Left lobe of liver (tissue), 2 donors: ENCODE data around the gene RINT1. TPM values are rescaled to one million over a fixed set of nuclear protein-coding genes. Genes with fewer than 3 reads are reported as not detected.
A peak's percentile ranks its signal among the peaks of the same experiment; 100 is the strongest.
"Not testable (repeated sequence)": the region's sequence is repeated elsewhere in the genome, so short reads cannot be mapped to it uniquely, and the experiment has no call there.

ENCODE experiments used
- ATAC-seq: fragments of 200-7000 bp; cut with Tn5 transposase; one replicate; pipeline ENCODE4 v1.9.1; 2020; ENCODE audit warnings: mild to moderate bottlenecking, moderate library complexity
- DNase-seq: peaks from one replicate; pipeline ENCODE4 v3.0.0-alpha.2; 2020; ENCODE audit warnings: low spot score
- total RNA-seq: library from RNA; stranded (reverse); gene quantifications from one replicate; pipeline ENCODE4 v1.2.1, GENCODE V29; 2021
- donor health status: DM: no; HTN: no; CAD: no; lungs with moderate emphysema.
- donor health status: DM: no; HTN: yes; CAD: no.

RINT1 gene
- 10.0 TPM for total RNA-seq

DNA sequence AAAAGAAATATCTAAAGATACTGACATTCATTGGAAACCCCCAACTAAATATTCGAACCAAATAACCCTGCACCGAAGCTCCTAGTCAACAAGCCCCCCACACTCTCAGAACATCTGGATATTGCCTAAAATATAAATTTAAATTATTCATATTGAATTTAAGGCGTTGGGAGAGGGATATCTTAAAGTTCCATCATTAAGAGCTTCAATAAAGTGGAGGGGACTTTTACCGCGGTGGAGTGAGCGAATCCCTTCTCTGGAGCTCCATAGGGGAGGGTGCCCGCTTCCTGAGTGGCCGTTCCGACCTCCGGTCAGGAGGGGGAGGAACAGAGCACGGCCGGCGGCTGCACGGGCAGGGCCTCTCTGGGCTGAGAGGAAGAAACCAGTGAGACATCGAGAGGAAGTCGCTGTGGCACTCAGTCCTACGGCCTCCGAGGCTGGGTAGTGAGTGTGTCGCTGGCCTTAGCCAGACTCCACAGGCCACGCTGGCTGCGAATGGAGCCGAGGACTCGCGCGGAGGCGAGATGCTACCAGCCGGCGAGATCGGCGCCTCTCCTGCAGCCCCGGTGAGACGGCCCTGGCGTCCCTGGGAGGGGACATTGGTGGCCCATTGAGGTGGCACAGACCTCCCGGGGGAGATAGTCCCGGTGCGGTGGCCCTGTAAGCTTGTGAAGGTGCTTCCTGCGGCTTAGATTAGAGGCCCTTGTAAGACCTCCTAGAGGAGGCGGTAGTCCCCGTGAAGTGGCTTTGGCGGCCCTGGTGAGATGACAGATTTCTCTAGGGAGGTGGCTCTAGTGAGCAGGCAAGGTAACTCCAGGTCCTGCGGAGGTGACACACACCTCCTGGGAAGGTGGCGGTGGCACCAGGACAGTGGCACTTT lies at the start of gene RINT1:
RINT1 (plus strand) TSS at position 410 of the 880 bp plus-strand sequence; CDS start at position 525, 115 bp downstream.
- DNase-seq (peak; percentile 91), ATAC-seq (peak; percentile 99)

DNA sequence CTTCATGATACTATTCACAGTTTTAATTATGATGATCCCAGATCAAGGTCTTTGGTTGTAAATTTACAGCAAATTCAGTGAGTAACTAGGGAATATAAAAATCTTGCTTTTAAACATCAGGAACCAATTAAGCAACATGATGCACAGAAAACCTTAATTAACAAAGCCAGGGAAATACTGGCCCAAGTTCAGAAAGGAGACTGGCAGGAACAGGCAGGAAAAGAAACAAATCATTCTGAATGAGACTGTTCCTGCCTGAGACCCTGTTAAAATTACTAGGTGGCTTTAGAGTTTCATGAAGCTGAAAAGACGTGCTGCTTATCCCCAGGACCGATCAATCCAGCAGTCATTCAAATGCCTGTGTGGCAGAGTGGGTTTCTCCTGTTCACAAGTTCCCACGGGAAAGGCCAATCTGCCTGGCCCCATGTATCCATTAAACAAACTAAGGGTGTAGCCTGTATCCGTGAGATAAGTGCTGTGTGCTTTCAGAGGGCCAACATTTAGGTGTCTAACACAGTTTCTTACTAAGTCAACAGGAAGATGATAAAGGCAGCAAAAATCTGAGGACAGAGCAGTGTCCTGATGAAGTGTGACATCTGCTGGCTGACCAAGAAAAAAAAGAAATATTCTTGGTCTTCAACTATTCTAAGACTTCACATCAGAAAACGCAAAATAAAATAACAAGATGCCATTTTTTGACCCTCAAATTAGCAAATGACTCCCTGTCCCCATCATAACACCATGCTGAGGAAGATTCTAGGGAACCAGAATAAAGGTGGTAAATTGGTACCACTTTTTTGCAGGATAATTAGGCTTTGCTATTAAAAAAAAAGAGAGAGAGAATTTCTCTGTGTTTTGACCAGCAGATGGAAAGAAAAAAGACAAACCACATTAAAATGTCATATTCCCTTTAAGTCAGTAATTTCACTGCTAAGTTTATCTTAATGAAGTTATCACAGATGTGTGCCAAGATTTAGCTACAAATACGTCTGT lies 44.1 kb upstream of the RINT1 start:
- DNase-seq (no peak), ATAC-seq (peak; percentile 78)

DNA sequence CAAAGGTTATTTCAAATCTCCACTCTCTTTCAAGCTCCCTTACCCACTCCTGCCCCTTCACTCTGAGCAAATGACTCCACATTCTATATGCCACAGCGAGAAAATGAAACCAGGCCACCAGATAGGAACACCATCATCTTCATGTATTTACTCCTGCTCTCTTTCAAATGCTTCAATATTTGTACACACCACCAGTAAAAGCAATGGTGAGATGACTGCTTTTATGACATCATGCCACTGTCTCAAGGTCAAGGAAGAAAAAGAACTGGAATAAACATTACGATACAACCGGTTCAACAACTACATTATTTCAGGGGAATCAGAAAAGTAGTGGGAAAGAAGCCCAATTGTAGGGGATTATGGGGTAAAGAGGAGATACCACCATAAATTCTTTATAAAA lies 42.6 kb upstream of the RINT1 start:
- ATAC-seq: no peak
- DNase-seq: no peak

DNA sequence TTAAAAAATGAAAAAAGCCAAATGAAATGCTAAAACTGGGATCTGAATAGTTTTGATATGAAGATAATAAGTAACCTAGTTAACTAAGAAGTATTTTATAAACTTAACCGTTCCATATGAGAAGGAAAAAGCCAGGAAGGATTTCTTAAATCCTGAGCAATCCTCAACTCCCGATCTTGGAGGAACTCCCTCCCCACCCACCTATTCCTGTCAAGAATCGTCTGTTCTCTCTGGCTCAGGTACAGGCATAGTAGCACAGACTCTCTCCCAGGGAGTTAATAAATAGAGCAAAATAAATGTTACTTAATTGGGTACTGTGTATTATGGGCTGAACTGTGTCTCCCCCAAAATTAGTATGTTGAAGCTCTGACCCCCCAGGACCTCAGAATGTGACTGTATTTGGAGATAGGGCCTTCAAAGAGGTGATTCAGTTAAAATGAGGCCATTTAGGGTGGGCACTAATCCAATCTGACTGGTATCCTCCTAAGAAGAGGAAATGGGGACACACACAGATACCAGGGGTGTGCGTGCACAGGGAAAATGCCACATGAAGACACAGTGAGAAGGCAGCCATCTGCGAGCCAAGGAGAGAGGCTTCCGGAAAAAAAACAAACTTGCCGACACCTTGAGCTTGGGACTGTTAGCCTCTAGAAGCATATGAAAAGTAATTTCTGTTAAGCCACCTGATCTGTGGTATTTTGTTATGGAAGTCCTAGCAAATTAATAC lies 38.6 kb upstream of the RINT1 start:
- no peak for DNase-seq
- ATAC-seq: no peak

DNA sequence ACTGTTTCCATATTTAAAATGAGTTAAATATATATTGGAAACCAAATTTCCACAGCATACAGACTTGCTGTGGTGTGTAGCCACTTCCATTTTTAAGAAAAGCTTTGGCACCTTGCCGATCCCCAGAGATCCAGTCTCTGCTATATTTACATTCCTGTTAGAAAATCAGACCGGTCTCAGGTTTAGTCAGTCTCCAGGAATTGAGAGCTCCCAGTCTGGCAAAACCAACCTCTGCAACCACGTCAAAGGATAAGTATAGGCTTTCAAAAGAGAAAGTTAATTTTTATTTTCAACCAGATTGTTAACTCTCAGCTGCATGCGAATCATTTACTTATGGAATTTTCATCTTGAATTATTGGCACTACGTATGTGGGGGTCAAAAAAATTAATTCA lies 38.1 kb upstream of the RINT1 start:
- DNase-seq: no peak

DNA sequence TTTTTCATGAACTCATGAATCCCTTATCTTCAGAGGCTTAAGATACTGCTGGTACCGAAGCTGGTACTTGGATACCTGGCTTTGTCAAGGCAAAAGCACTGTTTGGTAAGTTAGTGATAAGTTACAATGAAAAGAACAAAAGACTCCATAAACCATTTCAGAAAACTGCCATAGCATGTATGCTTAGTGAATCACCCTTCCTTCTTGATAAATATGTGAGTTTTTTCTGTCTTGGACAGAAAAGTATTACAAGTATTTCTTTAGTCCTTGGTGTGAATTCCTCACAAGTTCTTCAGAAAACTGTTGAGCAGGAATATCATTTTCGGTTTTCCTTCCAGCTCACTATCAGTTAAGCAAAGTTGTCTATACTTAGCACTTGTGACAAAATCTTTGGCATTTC lies 35.5 kb upstream of the RINT1 start:
- DNase-seq (no peak), ATAC-seq (no peak)

More for the DNA sequence above, 38.1 kb upstream of the RINT1 start:
- no peak for ATAC-seq

DNA sequence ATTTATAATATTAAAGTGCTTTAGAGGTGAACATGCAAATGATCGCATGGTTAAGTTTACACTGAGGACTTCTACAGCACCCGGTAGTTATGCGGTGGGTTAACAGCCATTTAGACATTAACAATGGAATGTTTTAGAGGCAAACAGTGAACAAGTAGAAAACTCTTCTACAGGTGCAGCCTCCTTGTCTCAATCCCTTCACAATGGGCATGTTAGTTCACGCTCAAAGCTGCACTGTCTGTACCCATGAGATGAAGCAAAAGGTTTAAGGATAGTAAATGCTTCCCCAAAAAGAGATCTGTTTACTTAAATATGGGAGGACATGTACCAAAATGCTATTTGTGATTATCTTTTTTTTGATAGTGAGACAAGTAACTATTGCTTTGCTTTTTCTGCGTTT lies 35.0 kb upstream of the RINT1 start:
- no peak for ATAC-seq
- no peak for DNase-seq

DNA sequence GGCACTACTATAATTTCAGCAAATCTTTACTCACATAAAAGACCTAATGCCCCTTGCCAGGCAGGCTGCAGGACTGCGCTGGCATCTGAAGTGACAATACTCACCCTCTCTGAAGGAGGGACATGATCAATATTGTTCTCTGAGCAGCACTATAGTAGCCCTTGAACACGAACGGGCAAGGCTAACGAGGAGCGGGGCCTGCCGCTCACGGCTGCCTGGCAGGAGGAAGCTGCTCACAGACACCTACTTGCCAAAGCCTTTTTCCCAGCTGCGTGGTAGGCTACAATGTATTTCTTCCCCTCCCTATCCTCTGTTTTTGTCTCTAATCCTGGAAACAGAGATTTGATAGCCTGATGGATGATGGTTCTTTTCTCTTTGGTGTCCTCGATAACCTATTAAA lies 29.8 kb upstream of the RINT1 start:
- ATAC-seq: no peak
- DNase-seq: no peak

DNA sequence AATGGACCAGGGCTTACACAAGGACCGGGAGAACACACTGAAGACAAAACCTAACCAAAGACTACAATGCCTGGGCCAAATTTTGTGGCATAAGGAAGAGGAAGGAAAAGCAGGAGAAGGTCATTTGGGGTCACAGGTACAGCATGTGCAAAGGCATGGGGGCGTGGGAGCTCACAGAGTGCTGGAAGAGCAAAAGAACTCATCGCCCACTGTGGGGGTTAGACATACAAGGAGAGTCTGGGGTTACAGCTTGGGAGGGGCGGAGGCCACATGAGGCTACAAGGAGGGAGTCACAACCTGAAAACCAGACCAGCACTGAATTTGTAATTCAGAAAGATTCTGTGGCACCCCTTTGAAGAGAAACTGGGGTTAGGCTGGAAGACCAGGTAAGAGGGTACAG lies 19.6 kb upstream of the RINT1 start:
- ATAC-seq (no peak), DNase-seq (no peak)

DNA sequence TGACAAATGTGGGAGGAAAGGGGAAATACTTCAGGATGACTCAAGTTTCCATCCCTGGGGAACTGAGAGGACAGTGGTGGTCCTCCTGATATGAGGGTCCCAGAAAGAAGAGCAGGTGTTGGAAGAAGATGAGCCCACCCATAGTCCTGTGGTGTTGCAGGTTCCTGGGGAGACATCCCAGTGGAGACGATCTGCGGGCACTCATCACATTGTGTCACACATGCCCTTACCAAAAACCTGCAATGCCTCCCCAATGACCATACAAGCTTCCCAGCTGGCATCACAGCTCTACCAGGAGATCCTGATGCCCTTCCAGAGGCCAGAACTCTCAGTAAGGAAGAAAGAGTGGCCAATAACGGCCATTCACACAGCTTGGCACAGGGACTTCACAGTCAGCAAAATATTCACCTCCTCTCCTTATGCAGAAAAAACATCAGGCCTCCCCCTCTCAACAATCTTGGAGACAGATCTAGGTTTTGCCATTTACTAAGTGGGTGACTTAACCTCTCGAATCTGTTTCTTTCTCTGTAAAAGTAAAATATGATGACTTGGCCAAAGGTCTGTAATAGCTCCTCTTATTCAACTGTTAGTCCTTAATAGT lies 19.0 kb upstream of the RINT1 start:
- no peak for DNase-seq
- no peak for ATAC-seq

DNA sequence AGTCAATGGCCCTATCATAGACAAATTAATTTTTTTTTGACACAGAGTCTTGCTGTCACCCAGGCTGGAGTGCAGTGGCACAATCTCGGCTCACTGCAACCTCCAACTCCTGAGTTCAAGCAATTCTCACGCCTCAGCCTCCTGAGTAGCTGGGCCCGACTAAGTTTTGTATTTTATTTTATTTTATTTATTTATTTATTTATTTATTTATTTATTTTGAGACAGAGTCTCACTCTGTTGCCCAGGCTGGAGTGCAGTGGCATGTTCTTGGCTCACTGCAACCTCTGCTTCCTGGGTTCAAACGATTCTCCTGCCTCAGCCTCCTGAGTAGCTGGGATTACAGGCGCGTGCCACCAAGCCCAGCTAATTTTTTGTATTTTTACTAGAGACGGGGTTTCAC lies 16.4 kb upstream of the RINT1 start:
- DNase-seq, ATAC-seq: not testable (repeated sequence)

DNA sequence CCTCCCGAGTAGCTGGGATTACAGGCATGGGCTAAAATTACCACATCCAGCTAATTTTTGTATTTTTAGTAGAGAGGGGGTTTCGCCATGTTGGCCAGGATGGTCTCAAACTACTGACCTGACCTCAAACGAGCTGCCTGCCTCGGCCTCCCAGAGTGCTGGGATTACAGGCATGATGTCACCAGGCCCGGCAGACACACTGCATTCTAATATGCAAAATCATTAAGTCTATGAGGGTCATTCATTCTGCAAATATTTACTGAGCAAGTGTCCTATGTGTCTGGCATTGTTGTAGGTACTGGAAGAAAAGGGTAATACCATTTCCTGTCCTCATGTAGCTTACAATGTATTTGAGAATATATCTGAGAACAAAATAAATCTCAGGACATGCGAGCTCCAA lies 12.6 kb upstream of the RINT1 start:
- ATAC-seq (no peak), DNase-seq (no peak)

DNA sequence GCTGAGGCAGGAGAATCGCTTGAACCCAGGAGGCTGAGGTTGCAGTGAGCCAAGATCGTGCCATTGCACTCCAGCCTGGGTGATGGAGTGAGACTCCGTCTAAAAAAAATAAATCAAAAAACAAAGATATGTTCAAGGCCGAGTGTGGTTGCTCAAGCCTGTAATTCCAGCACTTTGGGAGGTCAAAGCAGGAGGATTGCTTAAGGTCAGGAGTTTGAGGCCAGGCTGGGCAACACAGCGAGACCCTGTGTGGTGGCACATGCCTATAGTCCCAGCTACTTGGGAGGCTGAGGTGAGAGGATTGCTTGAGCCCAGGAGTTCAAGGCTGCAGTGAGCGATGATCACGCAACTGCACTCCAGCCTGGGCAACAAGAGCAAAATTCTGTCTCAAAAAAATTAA lies 11.4 kb upstream of the RINT1 start:
- not testable (repeated sequence) for ATAC-seq, DNase-seq

DNA sequence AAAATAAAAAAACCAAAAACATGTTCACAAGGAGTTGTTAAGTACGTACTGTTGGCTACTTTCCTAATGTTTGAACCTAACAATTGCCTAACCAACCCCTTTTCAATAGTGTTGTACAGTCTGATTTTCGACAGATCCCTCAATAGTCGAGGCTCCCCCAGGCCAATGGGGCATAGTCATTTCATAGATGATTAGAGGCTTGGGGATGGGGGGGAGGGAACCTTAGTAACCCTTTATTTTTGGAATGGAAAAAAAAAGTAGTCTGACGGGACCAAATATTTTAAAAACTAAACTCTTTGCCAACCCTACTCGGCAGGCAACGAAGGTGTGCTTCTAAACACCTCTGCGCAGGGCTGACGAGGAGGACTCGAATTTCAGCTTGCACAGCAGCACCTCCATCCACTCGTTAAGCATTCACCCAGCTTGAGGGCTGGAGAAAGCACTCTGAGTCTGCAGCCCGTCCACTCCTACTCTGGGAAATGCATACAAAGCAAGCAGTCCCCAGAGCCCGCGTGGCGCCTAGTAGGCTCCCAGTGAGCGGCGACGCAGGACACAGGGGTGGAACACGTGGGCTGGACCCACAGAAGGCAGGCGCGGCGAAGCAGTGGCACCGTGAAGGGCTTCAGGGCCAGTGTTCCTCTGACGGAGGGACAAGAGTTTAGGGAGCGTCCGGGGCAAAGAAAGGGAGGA lies 10.8 kb upstream of the RINT1 start:
- DNase-seq: peak; percentile 70

DNA sequence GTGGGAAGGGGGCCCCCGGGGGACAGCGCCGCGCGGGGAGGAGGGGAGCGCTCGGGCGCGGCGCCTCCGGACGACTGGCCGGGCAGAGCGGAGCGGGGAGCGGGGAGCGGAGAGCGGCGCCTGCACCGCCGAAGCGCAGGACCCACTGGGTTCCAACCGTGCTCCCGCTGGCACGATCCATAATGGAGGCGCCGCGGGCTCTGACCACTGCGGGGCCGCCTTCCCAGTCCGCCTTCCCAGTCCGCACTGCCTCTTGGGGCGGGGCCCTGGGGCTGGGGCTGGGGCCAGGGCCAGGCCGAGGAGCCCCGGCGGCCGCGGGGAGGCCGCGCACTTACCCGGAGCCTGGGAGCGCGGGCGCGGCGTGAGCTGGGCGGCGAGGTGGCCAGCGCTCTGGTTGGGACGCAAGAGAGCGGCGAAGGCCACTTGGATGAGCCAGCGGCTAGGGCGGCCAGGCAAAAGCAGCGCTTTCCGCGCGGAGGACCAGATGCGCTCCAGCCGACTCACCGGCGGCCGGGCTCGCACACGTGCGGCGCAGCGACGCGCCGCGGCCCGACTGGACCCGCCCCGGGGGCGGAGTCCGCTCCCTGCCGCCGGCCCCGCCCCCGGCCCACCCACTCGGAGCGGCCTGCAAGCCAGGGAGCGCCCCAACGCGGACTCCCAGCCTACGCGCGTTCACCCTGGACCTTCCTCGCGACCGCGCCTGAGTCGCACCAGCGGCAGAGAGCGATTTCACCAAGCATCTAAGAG lies 10.1 kb upstream of the RINT1 start, which contains the start of gene PUS7:
PUS7 (minus strand) TSS at position 555 of the 747 bp plus-strand sequence. CDS start 13,759 bp downstream, outside the sequence.
- peak; percentile 93 for ATAC-seq
- peak; percentile 90 for DNase-seq

More for the DNA sequence above, 10.8 kb upstream of the RINT1 start:
- peak; percentile 64 for ATAC-seq

DNA sequence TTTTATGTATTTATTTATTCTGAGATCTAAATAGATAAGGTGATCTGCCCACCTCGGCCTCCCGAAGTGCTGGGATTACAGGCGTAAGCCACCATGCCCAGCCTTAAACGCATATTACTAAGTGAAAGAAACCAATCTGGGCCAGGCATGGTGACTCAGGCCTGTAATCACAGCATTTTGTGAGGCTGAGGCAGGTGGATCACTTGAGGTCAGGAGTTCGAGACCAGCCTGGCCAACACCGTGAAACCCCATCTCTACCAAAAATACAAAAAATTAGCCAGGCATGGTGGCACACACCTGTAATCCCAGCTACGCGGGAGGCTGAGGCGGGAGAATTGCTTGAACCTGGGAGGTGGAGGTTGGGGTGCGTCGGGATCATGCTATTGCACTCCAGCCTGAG lies 7.6 kb upstream of the RINT1 start:
- not testable (repeated sequence) for DNase-seq, ATAC-seq

DNA sequence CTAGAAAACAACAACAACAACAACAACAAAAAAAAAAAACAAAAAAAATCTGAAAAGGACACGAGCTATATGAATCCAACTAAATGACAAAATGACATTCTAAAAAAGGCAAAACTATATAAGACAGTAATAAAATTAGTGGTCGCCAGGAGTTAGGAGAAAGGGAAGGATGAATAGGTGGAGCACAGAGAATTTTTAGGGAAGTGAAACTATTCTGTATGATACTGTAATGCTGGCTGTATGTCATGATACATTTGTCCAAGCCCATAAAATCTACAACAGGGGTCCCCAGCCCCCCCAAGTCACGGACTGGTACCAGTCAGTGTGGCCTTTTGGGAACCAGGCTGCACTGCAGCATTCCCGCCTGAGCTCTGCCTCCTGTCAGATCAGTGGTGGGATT lies 7.2 kb upstream of the RINT1 start:
- ATAC-seq: no peak
- DNase-seq: no peak

DNA sequence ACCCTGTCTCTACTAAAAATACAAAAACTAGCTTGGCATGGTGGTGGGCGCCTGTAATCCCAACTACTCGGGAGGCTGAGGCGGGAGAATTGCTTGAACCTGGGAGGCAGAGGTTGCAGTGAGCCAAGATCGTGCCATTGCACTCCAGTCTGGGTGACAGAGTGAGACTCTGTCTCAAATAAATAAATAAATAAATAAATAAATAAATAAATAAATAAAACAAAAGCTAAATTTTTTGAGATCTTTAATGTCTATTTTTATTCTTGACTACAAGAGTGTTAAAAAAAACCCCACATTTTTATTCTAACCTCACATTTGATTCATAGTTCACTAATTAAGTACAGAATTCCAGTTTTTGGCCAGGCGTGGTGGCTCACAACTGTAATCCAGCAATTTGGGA lies 4.3 kb upstream of the RINT1 start:
- DNase-seq, ATAC-seq: not testable (repeated sequence)

DNA sequence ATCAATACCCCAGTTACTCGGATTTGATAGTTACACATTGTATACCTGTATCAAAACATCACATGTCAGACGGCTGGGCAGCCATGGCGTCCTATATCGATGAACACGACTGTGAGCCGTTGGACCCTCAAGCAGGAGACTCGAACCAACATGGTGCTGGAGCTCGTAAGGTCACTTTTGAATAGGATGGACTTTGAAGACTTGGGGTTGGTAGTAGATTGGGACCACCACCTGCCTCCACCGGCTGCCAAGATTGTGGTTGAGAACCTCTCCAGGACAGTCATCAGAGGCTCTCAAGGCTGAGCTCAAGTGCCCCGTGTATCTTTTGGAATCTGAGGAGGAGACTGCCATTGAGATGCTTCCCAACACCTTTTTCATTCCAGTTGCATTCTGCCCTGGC lies 1.9 kb upstream of the RINT1 start:
- no peak for DNase-seq
- ATAC-seq: no peak
